GM18873 (cell line): ENCODE results near the gene ETFB.

Source experiments
- ATAC-seq: cut with Tn5 transposase; IDR thresholded peaks from one replicate; pipeline ENCODE4 v1.9.1; 2021; ENCODE audit warnings: mild to moderate bottlenecking, moderate library complexity, moderate number of reproducible peaks; ENCODE audit not compliant: unreplicated experiment, low FRiP score

ETFB gene

GRCh38 chr19:51331193-51331592 is 35.0 kb downstream of the ETFB start:
- no peak for ATAC-seq

DNA sequence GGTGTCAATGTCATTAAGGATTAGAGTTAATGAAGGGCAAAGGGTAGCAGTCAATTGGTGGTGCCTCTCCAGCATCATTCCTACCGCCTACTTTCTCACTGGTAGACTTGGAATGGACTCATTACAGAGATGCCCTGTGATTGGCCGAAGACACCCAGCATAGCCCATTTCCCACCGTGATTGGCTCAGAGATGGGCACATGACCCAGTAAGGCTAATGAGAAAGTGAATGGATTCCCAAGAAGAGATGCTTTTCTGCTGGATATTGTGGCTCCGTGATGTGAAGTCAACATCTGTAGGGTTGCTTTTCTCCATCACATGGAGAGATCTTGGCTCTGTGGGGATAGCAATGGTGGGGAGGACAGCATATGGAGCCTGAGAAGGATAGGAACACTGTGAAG is 35.8 kb downstream of the ETFB start:
- ATAC-seq: no peak

DNA sequence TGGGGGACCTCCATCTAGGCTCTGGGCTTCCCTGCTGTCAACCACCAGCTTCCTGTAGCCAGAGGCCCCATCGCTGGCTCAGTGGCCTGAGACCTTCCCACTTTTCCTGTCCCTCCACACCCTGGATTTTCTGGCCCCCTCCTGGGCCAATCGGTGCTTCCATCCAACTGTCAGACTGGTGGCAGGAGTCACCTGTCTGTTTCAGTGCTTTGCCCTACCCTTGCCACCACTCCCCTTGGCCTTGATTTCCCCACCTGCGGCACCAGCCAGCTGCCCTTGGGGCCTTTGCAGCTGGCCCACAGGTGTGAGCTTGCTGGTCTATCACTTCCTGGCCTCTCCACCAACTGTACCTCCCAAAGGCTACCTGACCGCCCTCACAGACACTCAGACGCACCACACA is 36.8 kb downstream of the ETFB start:
- no peak for ATAC-seq

GRCh38 chr19:51327066-51328001 is 38.9 kb downstream of the ETFB start:
- ATAC-seq: no peak

GRCh38 chr19:51326216-51327065 is 39.7 kb downstream of the ETFB start:
- ATAC-seq: no peak

DNA sequence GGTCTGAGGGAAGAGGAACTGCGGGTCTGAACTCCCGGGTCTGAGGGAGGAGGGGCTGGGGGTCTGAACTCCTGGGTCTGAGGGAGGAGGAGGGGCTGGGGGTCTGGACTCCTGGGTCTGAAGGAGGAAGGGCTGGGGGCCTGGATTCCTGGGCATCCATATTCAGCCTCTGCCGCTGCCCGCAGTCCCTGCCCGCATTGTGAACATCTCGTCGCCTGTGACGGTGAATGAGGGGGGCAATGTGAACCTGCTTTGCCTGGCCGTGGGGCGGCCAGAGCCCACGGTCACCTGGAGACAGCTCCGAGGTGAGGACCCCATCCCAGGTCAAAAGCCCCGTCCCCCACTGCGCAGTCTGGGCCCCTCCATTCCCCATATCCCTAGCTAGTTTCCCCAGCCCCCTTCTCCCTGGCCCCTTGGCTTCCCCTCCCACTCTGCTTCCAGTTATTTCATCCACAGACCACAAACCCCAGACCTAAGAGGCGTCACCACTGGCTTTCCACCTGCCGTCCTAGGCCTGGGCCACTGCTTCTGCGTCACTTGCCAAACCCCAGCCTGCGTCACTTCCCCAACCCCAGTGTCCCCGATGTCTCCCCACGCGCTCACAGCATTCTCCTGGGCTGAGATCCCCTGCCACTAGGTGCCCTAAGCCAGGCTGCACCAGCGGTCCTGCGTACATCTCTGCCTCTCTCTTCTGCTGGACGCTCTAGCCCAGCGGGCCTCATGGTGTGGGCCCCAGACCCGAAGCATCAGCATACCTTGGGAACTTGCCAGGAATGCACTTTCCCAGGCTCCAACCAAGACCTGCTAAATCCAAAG is 40.8 kb downstream of the ETFB start:
- no peak for ATAC-seq

DNA sequence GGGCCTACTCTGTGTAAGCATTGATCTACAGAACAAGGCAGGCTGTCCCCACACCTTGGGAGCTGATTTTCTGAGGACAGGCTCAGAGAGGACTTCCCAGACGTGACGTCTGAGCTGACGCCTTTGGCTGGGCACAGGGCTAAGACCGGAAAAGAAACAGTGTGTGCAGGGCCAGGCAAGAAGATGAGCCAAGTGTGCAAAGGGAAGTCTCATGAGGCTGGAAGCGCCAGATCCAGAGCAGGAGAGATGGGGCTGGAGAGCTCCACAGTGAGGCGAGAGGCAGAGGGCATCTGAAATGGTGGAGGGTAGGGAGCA is 42.1 kb downstream of the ETFB start:
- no peak for ATAC-seq

DNA sequence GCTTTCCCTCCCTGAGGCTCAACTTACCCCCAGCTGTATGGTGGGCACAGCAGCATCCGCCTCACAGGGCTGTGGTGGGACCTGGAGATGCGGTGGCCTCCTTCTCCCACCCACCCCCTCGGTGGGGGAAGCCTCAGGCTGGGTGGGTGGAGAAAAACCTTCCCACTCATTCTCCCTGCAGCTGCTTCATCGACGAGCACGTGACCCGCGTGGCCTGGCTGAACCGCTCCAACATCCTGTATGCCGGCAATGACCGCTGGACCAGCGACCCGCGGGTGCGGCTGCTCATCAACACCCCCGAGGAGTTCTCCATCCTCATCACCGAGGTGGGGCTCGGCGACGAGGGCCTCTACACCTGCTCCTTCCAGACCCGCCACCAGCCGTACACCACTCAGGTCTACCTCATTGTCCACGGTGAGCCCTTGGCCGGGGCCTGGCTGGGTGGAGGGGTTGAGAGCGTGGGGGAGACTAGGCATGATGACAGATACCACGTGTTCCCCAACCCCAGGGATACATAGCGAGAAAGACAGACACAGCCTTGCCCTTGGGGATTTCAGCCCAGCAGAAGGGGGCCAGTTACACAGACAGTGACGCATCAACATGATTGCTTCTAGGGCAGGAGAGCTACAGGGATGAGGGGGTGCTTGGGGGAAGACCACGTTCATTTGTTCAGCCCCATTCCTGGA is 42.6 kb downstream of the ETFB start:
- no peak for ATAC-seq

DNA sequence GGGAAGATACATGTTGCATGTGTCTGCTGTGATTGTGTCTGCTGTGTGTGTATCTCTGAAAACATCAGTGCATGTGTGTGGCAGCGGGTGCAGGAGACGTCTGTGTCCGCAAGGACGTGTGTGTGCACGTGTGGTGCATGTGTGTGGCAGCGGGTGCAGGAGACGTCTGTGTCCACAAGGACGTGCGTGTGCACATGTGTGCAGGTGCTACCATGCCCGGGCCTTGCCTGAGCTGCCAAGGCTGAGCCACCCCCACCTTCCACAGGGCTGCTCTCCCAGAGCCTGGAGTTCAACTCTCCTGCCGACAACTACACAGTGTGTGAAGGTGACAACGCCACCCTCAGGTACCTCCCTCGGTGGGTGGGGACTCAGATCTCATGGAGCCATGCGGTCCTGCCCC is 44.4 kb downstream of the ETFB start:
- no peak for ATAC-seq

- ATAC-seq: no peak
Measured at GRCh38 chr19:51320280-51320657, 45.9 kb downstream of the ETFB start.

DNA sequence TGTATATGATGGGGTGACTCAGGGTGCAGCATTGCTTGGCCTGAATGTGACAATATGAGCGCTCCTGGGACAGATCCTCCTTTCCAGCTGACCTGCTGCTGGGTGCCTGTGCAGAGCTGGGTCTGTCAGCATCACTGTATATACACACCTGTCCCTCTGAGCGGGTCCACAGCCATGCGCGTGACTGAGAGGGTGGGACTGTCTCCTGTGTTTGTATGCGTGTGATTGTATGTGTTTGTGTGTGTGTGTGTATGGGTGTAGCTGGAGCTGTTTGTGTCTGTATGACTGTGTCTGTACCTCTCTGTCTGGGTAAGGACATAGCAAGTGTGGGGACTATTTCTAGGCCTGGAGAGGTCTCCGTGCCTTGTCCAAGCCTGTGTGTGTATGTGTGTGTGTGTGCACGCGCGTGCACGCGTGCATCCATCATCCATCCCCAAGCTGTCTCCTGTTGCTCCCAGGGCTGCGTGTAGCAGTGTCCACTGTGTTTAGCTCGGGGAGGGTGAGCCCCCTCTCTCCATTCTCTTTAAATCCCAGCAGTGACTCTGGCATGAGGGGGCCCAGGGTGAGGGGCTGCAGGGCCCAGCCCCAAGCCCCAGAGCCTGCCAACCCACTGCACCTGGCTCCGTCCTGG is 46.4 kb downstream of the ETFB start:
- ATAC-seq: no peak

- ATAC-seq: no peak
Measured at GRCh38 chr19:51318687-51319648, 47.2 kb downstream of the ETFB start.

DNA sequence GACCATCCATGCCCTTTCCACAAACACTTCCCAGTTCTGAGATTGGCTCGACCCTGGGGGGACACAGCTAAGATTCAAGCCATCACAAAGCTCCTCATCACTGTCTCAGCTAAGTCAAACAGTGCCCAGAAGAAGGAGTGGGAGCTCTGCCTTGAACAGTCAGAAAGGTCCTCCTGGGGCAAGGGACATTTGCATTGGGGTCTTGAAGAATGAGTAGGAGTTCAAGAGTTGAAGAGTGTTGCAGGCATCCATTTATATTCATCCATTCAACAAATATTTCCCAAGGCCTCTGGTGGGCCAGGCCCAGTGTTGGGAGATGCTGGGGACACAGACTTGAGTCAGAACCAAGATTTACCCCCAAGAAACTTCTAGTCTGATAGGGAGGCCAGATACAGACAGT is 48.2 kb downstream of the ETFB start:
- ATAC-seq: no peak

- ATAC-seq: no peak
Measured at GRCh38 chr19:51317376-51317775, 48.8 kb downstream of the ETFB start.

GRCh38 chr19:51316688-51317087 is 49.5 kb downstream of the ETFB start:
- ATAC-seq: no peak

GRCh38 chr19:51311351-51312257 is 54.6 kb downstream of the ETFB start, which contains the start of gene IGLON5:
Gene IGLON5 (plus strand): TSS chr19:51311644. CDS start chr19:51311848, 204 bp downstream.
- ATAC-seq: no peak

DNA sequence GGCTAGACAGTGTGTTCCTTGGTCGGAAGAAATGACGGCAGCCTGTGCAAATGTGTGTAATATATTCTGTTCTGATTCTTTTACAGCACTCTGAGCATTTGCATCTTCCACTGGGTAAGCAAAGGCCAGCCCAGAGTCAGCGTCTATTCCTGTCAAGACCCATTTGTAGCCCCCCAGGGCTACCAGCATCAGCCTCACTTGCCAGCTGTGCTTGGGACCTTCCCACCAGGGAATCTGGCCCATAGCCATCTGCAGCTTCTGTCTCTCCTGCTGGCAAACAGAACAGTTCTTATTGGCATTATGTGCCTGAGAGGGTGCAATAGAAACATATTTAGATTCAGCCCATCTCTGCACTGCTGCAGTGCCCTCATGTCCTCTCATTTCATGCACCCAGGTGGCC is 60.7 kb downstream of the ETFB start:
- ATAC-seq: no peak

DNA sequence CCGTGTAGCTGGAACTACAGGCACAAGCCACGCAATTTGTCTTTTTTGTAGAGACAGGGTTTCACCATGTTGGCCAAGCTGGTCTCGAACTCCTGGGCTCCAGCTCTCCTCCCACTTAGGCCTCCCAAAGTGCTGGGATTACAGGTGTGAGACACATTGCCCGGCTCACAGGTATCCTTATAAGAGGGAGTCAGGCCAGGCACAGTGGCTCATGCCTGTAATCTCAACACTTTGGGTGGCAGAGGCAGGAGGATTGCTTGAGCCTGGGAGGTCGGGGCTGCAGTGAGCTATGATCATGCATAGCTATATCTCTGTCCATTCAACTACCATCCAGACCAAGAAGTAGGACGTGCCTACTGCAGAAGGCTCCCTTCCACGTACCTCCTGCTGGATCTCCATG is 64.9 kb downstream of the ETFB start:
- no peak for ATAC-seq
